OCI-LY1 (cell line): ENCODE measurements around the gene TANC1.

Source experiments
- H2AFZ ChIP-seq: fragments of 200-600 bp; sonication (generic), shearing (Covaris generic); 2 replicates; pipeline ENCODE4 v1.6.0; 2014; ENCODE audit warnings: antibody characterized with exemption, mild to moderate bottlenecking, low read length
- H3F3A ChIP-seq: fragments of 200-600 bp; sonication (generic), shearing (Covaris generic); 2 replicates; pipeline ENCODE4 v1.6.0; 2014; ENCODE audit warnings: mild to moderate bottlenecking, antibody characterized with exemption, low read length, moderate library complexity; ENCODE audit not compliant: insufficient read depth
- H3K27ac ChIP-seq: fragments of 200-600 bp; sonication (generic); 2 replicates; pipeline ENCODE4 v1.5.1; 2014; ENCODE audit warnings: low read length, mixed run types, mild to moderate bottlenecking, low read depth; ENCODE audit not compliant: poor library complexity, severe bottlenecking
- H3K27me3 ChIP-seq: fragments of 200-600 bp; sonication (generic); 2 replicates; pipeline ENCODE4 v1.6.0; 2014; ENCODE audit warnings: antibody characterized with exemption, mild to moderate bottlenecking, low read length, moderate library complexity; ENCODE audit not compliant: insufficient read depth
- H3K36me3 ChIP-seq: fragments of 200-600 bp; sonication (generic); 2 replicates; pipeline ENCODE4 v1.6.1; 2014; ENCODE audit warnings: mild to moderate bottlenecking, antibody characterized with exemption, low read length, moderate library complexity, mixed read lengths; ENCODE audit not compliant: insufficient read depth
- H3K4me1 ChIP-seq: fragments of 200-600 bp; sonication (generic); 2 replicates; pipeline ENCODE4 v1.5.1; 2014; ENCODE audit warnings: mild to moderate bottlenecking, low read length, moderate library complexity; ENCODE audit not compliant: insufficient read depth, severe bottlenecking
- H3K4me2 ChIP-seq: fragments of 200-600 bp; sonication (generic), shearing (Covaris generic); 2 replicates; pipeline ENCODE4 v1.6.1; 2014; ENCODE audit warnings: low read length
- H3K4me3 ChIP-seq: fragments of 200-600 bp; sonication (generic); 2 replicates; pipeline ENCODE4 v1.5.1; 2014; ENCODE audit warnings: low read length, low read depth, mild to moderate bottlenecking, mixed read lengths; ENCODE audit not compliant: poor library complexity, severe bottlenecking
- H3K79me2 ChIP-seq: fragments of 200-600 bp; shearing (Covaris generic); 2 replicates; pipeline ENCODE4 v1.6.1; 2016; ENCODE audit warnings: mixed run types, low read length, mixed read lengths; ENCODE audit not compliant: insufficient read depth
- H3K9ac ChIP-seq: fragments of 200-600 bp; sonication (generic), shearing (Covaris generic); 2 replicates; pipeline ENCODE4 v1.6.1; 2014; ENCODE audit warnings: mild to moderate bottlenecking, low read length, mixed read lengths
- H3K9me2 ChIP-seq: fragments of 200-600 bp; sonication (generic), shearing (Covaris generic); 2 replicates; pipeline ENCODE4 v1.6.1; 2014; ENCODE audit warnings: low read depth, mild to moderate bottlenecking, low read length, mixed read lengths
- H3K9me3 ChIP-seq: fragments of 200-600 bp; shearing (Covaris generic); 2 replicates; pipeline ENCODE4 v1.6.1; 2014; ENCODE audit warnings: low read length, mixed read lengths
- H4K20me1 ChIP-seq: fragments of 200-600 bp; sonication (generic), shearing (Covaris generic); 2 replicates; pipeline ENCODE4 v1.6.0; 2016; ENCODE audit warnings: mild to moderate bottlenecking, low read length; ENCODE audit not compliant: insufficient read depth
- EZH2 ChIP-seq: fragments of 200-600 bp; sonication (generic), shearing (Covaris generic); IDR thresholded peaks from 2 replicates; pipeline ENCODE4 v1.8.0; 2017; ENCODE audit warnings: borderline replicate concordance, mixed run types, mild to moderate bottlenecking, antibody characterized with exemption, low read length, moderate library complexity, mixed read lengths
- TF ChIP-seq, protein P1 (sequence below): fragments of 200-600 bp; sonication (generic), shearing (Covaris generic); IDR thresholded peaks from 2 replicates; pipeline ENCODE4 v1.5.1; 2017; ENCODE audit warnings: mild to moderate bottlenecking, antibody characterized with exemption, low read length, moderate library complexity, mixed read lengths

TANC1 gene

DNA sequence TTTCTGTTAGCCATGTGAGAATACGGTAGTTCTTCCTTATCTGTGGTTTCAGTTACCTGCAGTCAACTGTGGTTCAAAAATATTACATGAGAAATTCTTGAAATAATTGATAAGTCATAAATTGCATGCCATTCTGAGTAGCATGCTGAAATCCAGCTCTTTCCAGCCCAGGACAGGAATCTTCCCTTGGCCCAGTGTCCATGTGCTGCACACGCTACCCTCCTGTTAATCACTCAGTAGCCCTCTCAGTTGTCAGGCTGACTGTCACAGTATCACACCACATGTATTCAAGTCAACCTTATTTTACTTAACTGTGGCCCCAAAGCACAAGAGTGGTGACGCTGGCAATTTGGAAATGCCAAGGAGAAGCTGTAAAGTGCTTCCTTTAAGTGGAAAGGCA is 141.1 kb downstream of the TANC1 start:
- Histone ChIP-seq H2AFZ (no peak overlapping the region), H3K9me2 (no peaks in the 10 kb centered on the region), H3K4me3 (no peak overlapping the region), H3K9me3 (no peaks in the 10 kb centered on the region), H3K4me1 (no peaks in the 10 kb centered on the region), H3K27me3 (no peaks in the 10 kb centered on the region), H3K9ac (no peak overlapping the region), H3F3A (no peaks in the 10 kb centered on the region), H3K27ac (no peak overlapping the region), H3K4me2 (no peak overlapping the region), H4K20me1 (no peaks in the 10 kb centered on the region), H3K79me2 (no peaks in the 10 kb centered on the region), H3K36me3 (no peaks in the 10 kb centered on the region)
- TF ChIP-seq, protein P1, sequence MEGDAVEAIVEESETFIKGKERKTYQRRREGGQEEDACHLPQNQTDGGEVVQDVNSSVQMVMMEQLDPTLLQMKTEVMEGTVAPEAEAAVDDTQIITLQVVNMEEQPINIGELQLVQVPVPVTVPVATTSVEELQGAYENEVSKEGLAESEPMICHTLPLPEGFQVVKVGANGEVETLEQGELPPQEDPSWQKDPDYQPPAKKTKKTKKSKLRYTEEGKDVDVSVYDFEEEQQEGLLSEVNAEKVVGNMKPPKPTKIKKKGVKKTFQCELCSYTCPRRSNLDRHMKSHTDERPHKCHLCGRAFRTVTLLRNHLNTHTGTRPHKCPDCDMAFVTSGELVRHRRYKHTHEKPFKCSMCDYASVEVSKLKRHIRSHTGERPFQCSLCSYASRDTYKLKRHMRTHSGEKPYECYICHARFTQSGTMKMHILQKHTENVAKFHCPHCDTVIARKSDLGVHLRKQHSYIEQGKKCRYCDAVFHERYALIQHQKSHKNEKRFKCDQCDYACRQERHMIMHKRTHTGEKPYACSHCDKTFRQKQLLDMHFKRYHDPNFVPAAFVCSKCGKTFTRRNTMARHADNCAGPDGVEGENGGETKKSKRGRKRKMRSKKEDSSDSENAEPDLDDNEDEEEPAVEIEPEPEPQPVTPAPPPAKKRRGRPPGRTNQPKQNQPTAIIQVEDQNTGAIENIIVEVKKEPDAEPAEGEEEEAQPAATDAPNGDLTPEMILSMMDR = no peak
- TF ChIP-seq EZH2 = no peak

DNA sequence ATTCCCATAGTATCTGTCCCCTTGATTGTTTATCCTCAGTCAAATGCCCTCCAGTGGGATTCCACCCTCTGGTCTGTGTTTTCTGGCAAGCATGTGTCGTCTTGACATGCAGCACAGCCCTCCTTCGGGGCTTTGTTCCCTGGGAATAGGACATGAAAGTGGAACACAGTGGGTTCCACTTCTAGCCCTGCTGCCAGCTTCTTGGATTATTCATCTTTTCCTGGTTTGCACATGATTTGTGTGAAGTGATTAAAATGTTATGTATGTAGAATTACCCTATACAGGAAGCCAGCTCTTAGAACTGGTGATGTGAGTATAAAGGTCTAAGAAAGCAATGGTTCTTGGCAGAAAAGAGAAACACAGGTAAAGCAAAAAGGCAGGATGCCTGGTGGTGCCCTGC is 142.3 kb downstream of the TANC1 start:
- H3K27me3 ChIP-seq = no peaks in the 10 kb centered on the region
- no peak overlapping the region for H3K4me2 ChIP-seq
- no peak overlapping the region for H3K27ac ChIP-seq
- H3F3A ChIP-seq = no peaks in the 10 kb centered on the region
- H4K20me1 ChIP-seq = no peaks in the 10 kb centered on the region
- no peaks in the 10 kb centered on the region for H3K79me2 ChIP-seq
- no peak overlapping the region for H3K9ac ChIP-seq
- TF ChIP-seq, protein P1 = no peak
- no peak for TF ChIP-seq EZH2
- H3K4me3 ChIP-seq = no peak overlapping the region
- no peaks in the 10 kb centered on the region for H3K4me1 ChIP-seq
- no peaks in the 10 kb centered on the region for H3K9me2 ChIP-seq
- H3K36me3 ChIP-seq = no peaks in the 10 kb centered on the region
- no peaks in the 10 kb centered on the region for H3K9me3 ChIP-seq
- H2AFZ ChIP-seq = no peak overlapping the region

DNA sequence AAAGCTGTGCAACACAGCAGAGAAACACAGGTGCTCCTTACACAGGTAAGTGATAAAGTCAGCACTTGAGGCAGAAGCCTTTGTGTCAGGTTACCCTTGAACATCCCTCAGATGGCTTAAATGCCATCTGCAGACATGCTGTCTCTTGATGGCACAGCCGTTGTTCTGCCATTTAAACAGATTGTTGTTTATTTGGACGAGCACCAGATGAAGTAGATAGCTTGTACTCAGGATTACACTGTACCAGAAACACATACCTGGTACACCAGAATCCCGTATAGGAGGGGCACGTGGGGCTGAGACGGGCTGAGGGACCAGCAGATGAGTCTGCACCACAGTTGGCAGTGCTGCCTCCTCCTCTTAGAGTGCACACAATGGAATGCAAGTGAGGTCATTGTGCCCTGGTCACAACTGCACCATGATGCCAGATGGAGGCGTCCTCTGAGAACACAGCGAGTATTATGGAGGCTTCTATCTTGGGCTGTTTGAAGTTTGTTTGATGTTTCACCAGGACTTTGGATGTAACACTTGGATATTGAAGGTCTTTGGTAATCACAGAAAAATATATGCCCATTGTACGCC is 143.0 kb downstream of the TANC1 start:
- no peak overlapping the region for H3K4me2 ChIP-seq
- H3K27ac ChIP-seq = no peak overlapping the region
- no peak overlapping the region for H3K9ac ChIP-seq
- TF ChIP-seq EZH2 = no peak
- TF ChIP-seq, protein P1 = no peak
- H3K4me3 ChIP-seq = no peak overlapping the region
- no peaks in the 10 kb centered on the region for H3F3A ChIP-seq
- H2AFZ ChIP-seq = no peak overlapping the region
- no peaks in the 10 kb centered on the region for H3K27me3 ChIP-seq
- no peaks in the 10 kb centered on the region for H3K36me3 ChIP-seq
- no peaks in the 10 kb centered on the region for H3K9me3 ChIP-seq
- no peaks in the 10 kb centered on the region for H3K9me2 ChIP-seq
- no peaks in the 10 kb centered on the region for H3K79me2 ChIP-seq
- H4K20me1 ChIP-seq = no peaks in the 10 kb centered on the region
- no peaks in the 10 kb centered on the region for H3K4me1 ChIP-seq
